Right atrium auricular region (tissue), 2 donors: ENCODE data around the gene OCSTAMP. TPM values are rescaled to one million over a fixed set of nuclear protein-coding genes. Genes with fewer than 3 reads are reported as not detected.

ENCODE experiments used
- DNase-seq: peaks from one replicate; pipeline ENCODE4 v3.0.0-alpha.2; 2019; ENCODE audit warnings: low spot score
- H3K27ac ChIP-seq, 2 donors: fragments of 200-600 bp; sonication (generic); 1 replicate in 1 of 2; 2 replicates in 1 of 2; pipeline ENCODE4 v1.5.1; 2016 to 2019
- H3K27me3 ChIP-seq, 2 donors: fragments of 200-600 bp; sonication (generic); one replicate each; pipeline versions ENCODE4 v1.5.1 to v1.6.0; 2017 to 2019
- H3K36me3 ChIP-seq: fragments of 200-600 bp; sonication (generic); one replicate; pipeline ENCODE4 v1.5.1; 2016
- H3K4me1 ChIP-seq, 2 donors: fragments of 200-600 bp; sonication (generic); one replicate each; pipeline versions ENCODE4 v1.5.1 to v1.6.0; 2017 to 2019
- H3K4me3 ChIP-seq, 2 donors: fragments of 200-600 bp; sonication (generic); 1 replicate in 1 of 2; 2 replicates in 1 of 2; pipeline ENCODE4 v1.5.1; 2017 to 2019; ENCODE audit warnings: mild to moderate bottlenecking in 1 of 2, moderate library complexity in 1 of 2
- H3K9me3 ChIP-seq, 2 donors: fragments of 200-600 bp; sonication (generic); one replicate each; pipeline ENCODE4 v1.5.1; 2019
- total RNA-seq, 2 donors: library from RNA; depleted of rRNA; stranded (reverse); fragments of >200 nt; gene quantifications; one replicate each; pipeline ENCODE4 v1.1.0, GENCODE V29; 2016
- TF ChIP-seq, protein P1 (sequence below), 2 donors: fragments of 200-600 bp; sonication (generic); IDR thresholded peaks; one replicate each; pipeline ENCODE4 v1.5.1; 2019; ENCODE audit warnings: antibody characterized with exemption in 2 of 2

OCSTAMP gene
- total RNA-seq, 2 donors from 2014 or later = not detected

DNA sequence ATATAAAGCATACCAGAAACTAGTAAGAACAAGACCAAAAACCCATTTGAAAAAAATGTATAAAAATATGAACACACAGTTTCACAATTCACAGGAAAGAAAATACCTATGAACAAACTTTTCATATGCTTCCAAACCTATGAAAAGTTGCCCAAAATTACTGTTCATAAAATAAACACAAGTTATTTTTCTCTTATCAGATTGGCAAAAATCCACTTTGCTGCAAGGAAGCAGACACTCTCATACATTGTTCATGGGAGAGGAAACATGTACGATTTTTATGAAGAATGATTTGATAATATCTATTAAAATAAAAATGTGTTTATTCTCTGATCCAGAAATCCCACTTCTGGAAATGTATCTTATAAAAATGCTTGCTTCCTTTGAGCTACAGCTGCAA lies 40.0 kb upstream of the OCSTAMP start:
- Histone ChIP-seq H3K27me3 (no peaks in the 10 kb centered on the region), H3K4me1 (no peaks in the 10 kb centered on the region), H3K4me3 (no peak overlapping the region), H3K27ac (no peak overlapping the region), H3K36me3 (no peaks in the 10 kb centered on the region), H3K9me3 (no peaks in the 10 kb centered on the region)
- no peak for DNase-seq
- TF ChIP-seq, protein P1, sequence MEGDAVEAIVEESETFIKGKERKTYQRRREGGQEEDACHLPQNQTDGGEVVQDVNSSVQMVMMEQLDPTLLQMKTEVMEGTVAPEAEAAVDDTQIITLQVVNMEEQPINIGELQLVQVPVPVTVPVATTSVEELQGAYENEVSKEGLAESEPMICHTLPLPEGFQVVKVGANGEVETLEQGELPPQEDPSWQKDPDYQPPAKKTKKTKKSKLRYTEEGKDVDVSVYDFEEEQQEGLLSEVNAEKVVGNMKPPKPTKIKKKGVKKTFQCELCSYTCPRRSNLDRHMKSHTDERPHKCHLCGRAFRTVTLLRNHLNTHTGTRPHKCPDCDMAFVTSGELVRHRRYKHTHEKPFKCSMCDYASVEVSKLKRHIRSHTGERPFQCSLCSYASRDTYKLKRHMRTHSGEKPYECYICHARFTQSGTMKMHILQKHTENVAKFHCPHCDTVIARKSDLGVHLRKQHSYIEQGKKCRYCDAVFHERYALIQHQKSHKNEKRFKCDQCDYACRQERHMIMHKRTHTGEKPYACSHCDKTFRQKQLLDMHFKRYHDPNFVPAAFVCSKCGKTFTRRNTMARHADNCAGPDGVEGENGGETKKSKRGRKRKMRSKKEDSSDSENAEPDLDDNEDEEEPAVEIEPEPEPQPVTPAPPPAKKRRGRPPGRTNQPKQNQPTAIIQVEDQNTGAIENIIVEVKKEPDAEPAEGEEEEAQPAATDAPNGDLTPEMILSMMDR (IDR thresholded peaks at IDR 0.05) = no peak

DNA sequence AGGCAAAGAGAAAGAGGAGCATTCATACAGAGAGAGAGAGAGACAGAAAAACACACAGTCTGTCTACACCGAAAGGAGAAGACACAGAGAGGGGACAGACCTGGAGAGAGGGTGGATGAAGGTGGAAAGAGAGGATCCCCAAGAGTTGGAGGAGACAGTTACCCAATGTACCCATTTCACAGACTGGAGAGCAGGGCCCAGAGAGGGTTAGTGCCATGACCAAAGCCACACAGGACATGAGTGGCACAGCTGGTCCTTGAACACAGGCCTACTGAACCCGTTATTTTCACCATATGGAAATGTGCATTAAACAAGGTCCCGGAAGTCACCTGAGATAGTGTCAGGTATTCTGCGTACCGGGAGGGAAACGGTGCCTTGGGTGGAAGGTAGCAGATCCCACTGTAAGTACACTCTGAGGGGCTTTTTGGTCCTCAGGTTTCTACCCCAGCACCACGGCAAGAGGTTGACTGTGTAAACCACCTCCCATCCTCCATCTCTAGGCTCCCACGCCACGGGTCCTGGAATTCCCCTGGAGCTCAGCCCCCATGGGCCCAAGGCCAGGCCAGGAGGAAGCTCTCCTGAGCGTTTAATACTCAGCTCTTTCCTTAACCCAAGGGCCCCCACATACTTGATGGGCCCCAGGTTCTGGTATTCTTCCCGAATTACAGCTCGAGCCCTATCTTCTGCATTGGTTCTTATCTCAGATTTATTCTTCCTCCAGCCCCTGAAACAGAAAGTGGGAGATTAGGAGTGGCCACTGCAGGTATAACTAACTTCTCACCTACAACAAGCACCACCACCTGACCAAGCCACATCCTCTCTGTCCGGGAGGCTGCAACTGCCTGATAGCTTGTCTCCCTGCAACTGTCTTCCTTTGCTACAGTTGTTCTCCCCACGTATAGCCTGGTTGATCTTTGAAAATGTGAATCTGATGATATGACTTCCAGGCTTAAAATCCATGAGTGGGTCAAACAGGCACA lies 38.4 kb upstream of the OCSTAMP start:
- Histone ChIP-seq H3K9me3 (no peaks in the 10 kb centered on the region), H3K36me3 (no peaks in the 10 kb centered on the region), H3K27me3 (no peaks in the 10 kb centered on the region)

DNA sequence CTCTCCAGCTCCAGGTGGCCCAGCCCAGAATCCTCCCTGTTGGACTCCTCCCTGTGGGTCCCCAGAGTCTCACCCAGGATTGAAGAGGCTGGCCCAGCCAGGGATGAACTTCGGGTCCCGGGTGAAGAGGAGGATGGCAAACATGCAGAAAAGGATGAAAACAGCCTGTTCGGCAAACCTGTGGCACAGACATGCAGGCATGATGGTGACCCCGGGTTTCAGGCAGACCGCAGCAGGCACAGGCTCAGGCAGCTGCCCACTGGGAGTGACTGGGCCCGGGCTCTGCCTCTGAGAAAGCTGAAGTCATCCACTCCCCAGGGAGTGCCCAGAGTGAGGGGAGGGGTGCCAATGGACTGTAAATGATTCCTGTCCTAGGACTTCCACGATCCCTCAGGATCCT lies 37.5 kb upstream of the OCSTAMP start:
- no peak overlapping the region for H3K4me3 ChIP-seq
- no peaks in the 10 kb centered on the region for H3K27me3 ChIP-seq
- no peaks in the 10 kb centered on the region for H3K4me1 ChIP-seq
- no peak for DNase-seq
- TF ChIP-seq, protein P1 (IDR thresholded peaks at IDR 0.05) = no peak
- no peaks in the 10 kb centered on the region for H3K9me3 ChIP-seq
- H3K27ac ChIP-seq = no peak overlapping the region
- no peaks in the 10 kb centered on the region for H3K36me3 ChIP-seq

More for the DNA sequence above, 38.4 kb upstream of the OCSTAMP start:
- no peak for DNase-seq
- TF ChIP-seq, protein P1 (IDR thresholded peaks at IDR 0.05) = no peak
- Histone ChIP-seq H3K27ac (no peak overlapping the region), H3K4me1 (no peaks in the 10 kb centered on the region), H3K4me3 (no peak overlapping the region)

DNA sequence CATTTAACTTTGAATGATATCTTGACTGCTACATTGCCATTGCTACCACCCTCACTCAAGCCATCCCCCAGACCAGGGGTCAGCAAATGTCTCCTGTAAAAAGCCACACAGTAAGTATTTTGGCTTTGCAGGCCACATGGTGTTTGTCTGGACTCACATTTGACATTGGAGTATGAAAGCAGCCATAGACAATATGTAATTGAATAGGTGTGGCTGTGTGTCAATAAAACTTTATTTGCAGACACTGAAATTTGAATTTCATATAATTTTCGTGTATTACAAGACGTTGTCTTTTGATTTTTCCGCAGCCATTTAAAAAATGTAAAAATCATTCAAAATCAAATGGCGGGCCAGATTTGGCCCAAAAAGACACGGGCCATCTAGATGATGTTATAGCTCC lies 36.3 kb upstream of the OCSTAMP start:
- H3K36me3 ChIP-seq = no peaks in the 10 kb centered on the region
- H3K27me3 ChIP-seq = no peaks in the 10 kb centered on the region
- H3K9me3 ChIP-seq = no peaks in the 10 kb centered on the region
- TF ChIP-seq, protein P1 (IDR thresholded peaks at IDR 0.05) = no peak
- H3K27ac ChIP-seq = no peak overlapping the region
- no peaks in the 10 kb centered on the region for H3K4me1 ChIP-seq
- H3K4me3 ChIP-seq = no peak overlapping the region
- no peak for DNase-seq

DNA sequence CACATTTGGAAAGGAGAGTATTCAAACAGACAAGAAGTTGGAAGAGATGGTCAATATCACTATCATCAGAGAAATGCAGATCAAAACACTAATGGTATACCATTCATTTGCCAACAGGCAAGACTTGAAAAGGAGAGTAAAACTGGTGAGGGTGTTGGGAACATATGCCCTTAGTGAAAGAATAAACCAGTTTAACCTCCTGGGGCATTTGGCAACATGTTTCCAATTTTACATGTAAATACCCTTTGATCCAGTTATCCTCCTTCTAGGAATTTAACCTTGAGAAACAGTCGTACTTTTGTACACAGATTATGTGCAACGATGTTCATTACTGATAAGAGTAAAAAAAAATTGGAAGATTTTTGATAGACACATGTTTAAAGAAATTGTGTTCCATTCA lies 34.1 kb upstream of the OCSTAMP start:
- no peak overlapping the region for H3K4me3 ChIP-seq
- no peak for DNase-seq
- H3K4me1 ChIP-seq = no peaks in the 10 kb centered on the region
- H3K9me3 ChIP-seq = no peaks in the 10 kb centered on the region
- no peak overlapping the region for H3K27ac ChIP-seq
- no peaks in the 10 kb centered on the region for H3K36me3 ChIP-seq
- TF ChIP-seq, protein P1 (IDR thresholded peaks at IDR 0.05) = no peak
- H3K27me3 ChIP-seq = no peaks in the 10 kb centered on the region
